Body of pancreas (tissue), 4 donors: ENCODE measurements around the gene CYBC1.

ENCODE experiments used
- CTCF ChIP-seq, 7 experiments: fragments of 450-650 bp in 4 of 7; fragments of 200-600 bp in 3 of 7; sonication (generic) in 3 of 7; IDR thresholded peaks; one replicate each; pipeline ENCODE4 v1.5.1; 2016 to 2019; ENCODE audit warnings: antibody characterized with exemption in 7 of 7
- POLR2A ChIP-seq, 3 donors: fragments of 450-650 bp; IDR thresholded peaks; one replicate each; pipeline ENCODE4 v1.6.1; 2016; ENCODE audit warnings: antibody characterized with exemption in 3 of 3, mild to moderate bottlenecking in 2 of 3

- no peak for TF ChIP-seq CTCF (IDR thresholded peaks at IDR 0.05)
- no peak for TF ChIP-seq POLR2A (IDR thresholded peaks at IDR 0.05)
Observed at GRCh38 chr17:82416264-82416663, 34.3 kb downstream of the CYBC1 start.
